ENCODE results near the gene VPS45.
A peak's percentile ranks its signal among the peaks of the same experiment; 100 is the strongest.

The VPS45 gene

DNA sequence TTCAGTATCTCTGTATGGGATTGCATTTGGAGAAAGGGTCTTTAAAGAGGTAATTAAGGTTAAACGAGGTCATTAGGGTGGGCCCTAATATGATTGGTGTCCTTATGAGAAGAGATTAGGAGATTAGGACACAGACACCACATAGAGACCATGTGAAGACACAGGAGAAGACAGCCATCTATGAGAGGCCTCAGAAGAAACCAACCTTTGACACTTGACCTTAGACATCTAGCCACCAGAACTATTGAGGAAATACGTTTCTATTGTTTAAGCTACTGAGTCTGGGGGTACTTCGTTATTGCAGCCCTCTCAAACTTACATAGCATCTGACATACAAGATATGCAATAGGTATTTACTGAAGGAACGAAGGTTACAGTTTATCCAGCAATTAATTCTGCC lies 7.3 kb upstream of the VPS45 start:
- TF ChIP-seq ISL1 (CRISPR knock-in tag; IDR thresholded peaks at IDR 0.05) (no peak), TOX (CRISPR knock-in tag; IDR thresholded peaks at IDR 0.05; ENCODE audit: borderline replicate concordance) (no peak), SNAI2 (CRISPR knock-in tag; IDR thresholded peaks at IDR 0.05) (no peak), ZNF70 (CRISPR knock-in tag; IDR thresholded peaks at IDR 0.05) (no peak), ZFP3 (CRISPR knock-in tag; IDR thresholded peaks at IDR 0.05) (no peak), ARNTL (CRISPR knock-in tag; IDR thresholded peaks at IDR 0.05; ENCODE audit: borderline replicate concordance, low read depth) (no peak), PPARA (CRISPR knock-in tag; IDR thresholded peaks at IDR 0.05; ENCODE audit: borderline replicate concordance) (no peak), TCF4 (CRISPR knock-in tag; IDR thresholded peaks at IDR 0.05; ENCODE audit: borderline replicate concordance) (no peak), ZNF565 (CRISPR knock-in tag; conservative IDR thresholded peaks at IDR 0.05; ENCODE audit: low read depth) (no peak), CSDC2 (CRISPR knock-in tag; IDR thresholded peaks at IDR 0.05) (no peak), ZFP30 (CRISPR knock-in tag; IDR thresholded peaks at IDR 0.05) (no peak), OSR1 (CRISPR knock-in tag; IDR thresholded peaks at IDR 0.05) (no peak)
- TF ChIP-seq, protein P1, sequence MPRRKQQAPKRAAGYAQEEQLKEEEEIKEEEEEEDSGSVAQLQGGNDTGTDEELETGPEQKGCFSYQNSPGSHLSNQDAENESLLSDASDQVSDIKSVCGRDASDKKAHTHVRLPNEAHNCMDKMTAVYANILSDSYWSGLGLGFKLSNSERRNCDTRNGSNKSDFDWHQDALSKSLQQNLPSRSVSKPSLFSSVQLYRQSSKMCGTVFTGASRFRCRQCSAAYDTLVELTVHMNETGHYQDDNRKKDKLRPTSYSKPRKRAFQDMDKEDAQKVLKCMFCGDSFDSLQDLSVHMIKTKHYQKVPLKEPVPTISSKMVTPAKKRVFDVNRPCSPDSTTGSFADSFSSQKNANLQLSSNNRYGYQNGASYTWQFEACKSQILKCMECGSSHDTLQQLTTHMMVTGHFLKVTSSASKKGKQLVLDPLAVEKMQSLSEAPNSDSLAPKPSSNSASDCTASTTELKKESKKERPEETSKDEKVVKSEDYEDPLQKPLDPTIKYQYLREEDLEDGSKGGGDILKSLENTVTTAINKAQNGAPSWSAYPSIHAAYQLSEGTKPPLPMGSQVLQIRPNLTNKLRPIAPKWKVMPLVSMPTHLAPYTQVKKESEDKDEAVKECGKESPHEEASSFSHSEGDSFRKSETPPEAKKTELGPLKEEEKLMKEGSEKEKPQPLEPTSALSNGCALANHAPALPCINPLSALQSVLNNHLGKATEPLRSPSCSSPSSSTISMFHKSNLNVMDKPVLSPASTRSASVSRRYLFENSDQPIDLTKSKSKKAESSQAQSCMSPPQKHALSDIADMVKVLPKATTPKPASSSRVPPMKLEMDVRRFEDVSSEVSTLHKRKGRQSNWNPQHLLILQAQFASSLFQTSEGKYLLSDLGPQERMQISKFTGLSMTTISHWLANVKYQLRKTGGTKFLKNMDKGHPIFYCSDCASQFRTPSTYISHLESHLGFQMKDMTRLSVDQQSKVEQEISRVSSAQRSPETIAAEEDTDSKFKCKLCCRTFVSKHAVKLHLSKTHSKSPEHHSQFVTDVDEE (CRISPR knock-in tag; IDR thresholded peaks at IDR 0.05): no peak
- TF ChIP-seq, protein P2, sequence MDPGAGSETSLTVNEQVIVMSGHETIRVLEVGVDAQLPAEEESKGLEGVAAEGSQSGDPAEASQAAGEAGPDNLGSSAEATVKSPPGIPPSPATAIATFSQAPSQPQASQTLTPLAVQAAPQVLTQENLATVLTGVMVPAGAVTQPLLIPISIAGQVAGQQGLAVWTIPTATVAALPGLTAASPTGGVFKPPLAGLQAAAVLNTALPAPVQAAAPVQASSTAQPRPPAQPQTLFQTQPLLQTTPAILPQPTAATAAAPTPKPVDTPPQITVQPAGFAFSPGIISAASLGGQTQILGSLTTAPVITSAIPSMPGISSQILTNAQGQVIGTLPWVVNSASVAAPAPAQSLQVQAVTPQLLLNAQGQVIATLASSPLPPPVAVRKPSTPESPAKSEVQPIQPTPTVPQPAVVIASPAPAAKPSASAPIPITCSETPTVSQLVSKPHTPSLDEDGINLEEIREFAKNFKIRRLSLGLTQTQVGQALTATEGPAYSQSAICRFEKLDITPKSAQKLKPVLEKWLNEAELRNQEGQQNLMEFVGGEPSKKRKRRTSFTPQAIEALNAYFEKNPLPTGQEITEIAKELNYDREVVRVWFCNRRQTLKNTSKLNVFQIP (CRISPR knock-in tag; IDR thresholded peaks at IDR 0.05; ENCODE audit: borderline replicate concordance, low read depth): no peak
- TF ChIP-seq, protein P3, sequence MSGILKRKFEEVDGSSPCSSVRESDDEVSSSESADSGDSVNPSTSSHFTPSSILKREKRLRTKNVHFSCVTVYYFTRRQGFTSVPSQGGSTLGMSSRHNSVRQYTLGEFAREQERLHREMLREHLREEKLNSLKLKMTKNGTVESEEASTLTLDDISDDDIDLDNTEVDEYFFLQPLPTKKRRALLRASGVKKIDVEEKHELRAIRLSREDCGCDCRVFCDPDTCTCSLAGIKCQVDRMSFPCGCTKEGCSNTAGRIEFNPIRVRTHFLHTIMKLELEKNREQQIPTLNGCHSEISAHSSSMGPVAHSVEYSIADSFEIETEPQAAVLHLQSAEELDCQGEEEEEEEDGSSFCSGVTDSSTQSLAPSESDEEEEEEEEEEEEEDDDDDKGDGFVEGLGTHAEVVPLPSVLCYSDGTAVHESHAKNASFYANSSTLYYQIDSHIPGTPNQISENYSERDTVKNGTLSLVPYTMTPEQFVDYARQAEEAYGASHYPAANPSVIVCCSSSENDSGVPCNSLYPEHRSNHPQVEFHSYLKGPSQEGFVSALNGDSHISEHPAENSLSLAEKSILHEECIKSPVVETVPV (CRISPR knock-in tag; IDR thresholded peaks at IDR 0.05): no peak
- ATAC-seq: no peak

DNA sequence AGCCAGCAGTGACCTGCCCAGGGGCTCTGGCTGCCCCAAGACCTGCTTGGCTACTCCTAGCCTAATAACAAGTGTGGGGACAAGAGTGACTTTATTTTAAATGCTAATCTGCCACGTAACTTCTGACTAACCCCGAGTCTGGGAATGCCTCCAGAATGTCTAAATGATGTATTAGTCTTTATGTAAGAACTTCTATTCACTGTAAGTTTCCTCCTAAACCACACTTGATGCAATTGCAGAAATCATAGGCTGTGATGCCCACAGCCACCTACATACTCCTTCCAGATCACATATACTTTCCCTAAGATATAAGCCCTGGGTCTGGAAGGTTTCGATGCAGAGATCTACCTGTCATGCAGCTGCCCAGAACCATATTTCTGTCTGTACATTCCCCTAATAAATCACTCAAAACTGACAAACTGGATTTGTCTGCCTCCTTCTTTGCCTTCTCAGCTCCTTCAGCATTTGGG lies 5.9 kb upstream of the VPS45 start:
- peak; percentile 90 for ATAC-seq
- no peak for TF ChIP-seq ZFP3 (CRISPR knock-in tag; IDR thresholded peaks at IDR 0.05)
- TF ChIP-seq ZNF8 (CRISPR knock-in tag; IDR thresholded peaks at IDR 0.05): no peak
- TF ChIP-seq ZNF70 (CRISPR knock-in tag; IDR thresholded peaks at IDR 0.05): no peak
- TF ChIP-seq RARB (CRISPR knock-in tag; IDR thresholded peaks at IDR 0.05): no peak; the same call in 1 of the 2 replicates
- TF ChIP-seq ARNTL (CRISPR knock-in tag; IDR thresholded peaks at IDR 0.05; ENCODE audit: borderline replicate concordance, low read depth): no peak
- TF ChIP-seq BACH2 (CRISPR knock-in tag; IDR thresholded peaks at IDR 0.05; ENCODE audit: borderline replicate concordance): no peak
- TF ChIP-seq ISL1 (CRISPR knock-in tag; IDR thresholded peaks at IDR 0.05): no peak

DNA sequence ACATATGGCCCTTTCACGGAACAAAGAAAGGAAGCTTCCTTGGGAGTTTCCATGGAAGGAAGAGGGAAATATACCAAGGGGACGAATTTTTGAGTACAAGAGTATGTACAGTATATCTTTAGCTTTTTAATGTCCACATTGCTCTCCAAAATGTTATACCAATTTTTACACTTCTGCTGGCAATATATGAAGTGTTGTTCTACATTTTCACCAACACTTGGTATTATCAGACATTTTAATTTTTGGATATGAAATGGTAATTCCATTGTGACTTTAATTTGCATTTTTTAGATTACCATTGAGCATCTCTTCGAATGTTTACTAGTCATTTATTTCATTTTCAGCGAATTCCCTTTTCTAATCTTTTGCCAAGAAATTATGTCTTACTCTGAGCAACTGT lies 5.5 kb upstream of the VPS45 start:
- ATAC-seq: peak; percentile 5; the same call in 2 of the 3 replicates
- TF ChIP-seq ESRRG (CRISPR knock-in tag; IDR thresholded peaks at IDR 0.05) (no peak), OSR1 (CRISPR knock-in tag; IDR thresholded peaks at IDR 0.05) (no peak), ZNF565 (CRISPR knock-in tag; conservative IDR thresholded peaks at IDR 0.05; ENCODE audit: low read depth) (no peak), BACH2 (CRISPR knock-in tag; IDR thresholded peaks at IDR 0.05; ENCODE audit: borderline replicate concordance) (no peak), TOX (CRISPR knock-in tag; IDR thresholded peaks at IDR 0.05; ENCODE audit: borderline replicate concordance) (no peak), PPARA (CRISPR knock-in tag; IDR thresholded peaks at IDR 0.05; ENCODE audit: borderline replicate concordance) (no peak)
- TF ChIP-seq, protein P2 (CRISPR knock-in tag; IDR thresholded peaks at IDR 0.05; ENCODE audit: borderline replicate concordance, low read depth): no peak
- TF ChIP-seq, protein P1 (CRISPR knock-in tag; IDR thresholded peaks at IDR 0.05): no peak
- TF ChIP-seq, protein P4, sequence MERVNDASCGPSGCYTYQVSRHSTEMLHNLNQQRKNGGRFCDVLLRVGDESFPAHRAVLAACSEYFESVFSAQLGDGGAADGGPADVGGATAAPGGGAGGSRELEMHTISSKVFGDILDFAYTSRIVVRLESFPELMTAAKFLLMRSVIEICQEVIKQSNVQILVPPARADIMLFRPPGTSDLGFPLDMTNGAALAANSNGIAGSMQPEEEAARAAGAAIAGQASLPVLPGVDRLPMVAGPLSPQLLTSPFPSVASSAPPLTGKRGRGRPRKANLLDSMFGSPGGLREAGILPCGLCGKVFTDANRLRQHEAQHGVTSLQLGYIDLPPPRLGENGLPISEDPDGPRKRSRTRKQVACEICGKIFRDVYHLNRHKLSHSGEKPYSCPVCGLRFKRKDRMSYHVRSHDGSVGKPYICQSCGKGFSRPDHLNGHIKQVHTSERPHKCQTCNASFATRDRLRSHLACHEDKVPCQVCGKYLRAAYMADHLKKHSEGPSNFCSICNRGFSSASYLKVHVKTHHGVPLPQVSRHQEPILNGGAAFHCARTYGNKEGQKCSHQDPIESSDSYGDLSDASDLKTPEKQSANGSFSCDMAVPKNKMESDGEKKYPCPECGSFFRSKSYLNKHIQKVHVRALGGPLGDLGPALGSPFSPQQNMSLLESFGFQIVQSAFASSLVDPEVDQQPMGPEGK (CRISPR knock-in tag; IDR thresholded peaks at IDR 0.05; ENCODE audit: borderline replicate concordance): no peak
- TF ChIP-seq, protein P5, sequence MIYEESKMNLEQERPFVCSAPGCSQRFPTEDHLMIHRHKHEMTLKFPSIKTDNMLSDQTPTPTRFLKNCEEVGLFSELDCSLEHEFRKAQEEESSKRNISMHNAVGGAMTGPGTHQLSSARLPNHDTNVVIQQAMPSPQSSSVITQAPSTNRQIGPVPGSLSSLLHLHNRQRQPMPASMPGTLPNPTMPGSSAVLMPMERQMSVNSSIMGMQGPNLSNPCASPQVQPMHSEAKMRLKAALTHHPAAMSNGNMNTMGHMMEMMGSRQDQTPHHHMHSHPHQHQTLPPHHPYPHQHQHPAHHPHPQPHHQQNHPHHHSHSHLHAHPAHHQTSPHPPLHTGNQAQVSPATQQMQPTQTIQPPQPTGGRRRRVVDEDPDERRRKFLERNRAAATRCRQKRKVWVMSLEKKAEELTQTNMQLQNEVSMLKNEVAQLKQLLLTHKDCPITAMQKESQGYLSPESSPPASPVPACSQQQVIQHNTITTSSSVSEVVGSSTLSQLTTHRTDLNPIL (CRISPR knock-in tag; IDR thresholded peaks at IDR 0.05; ENCODE audit: low read depth): no peak

Measured in SK-N-SH treated with all-trans-retinoic acid at 6 μM for 48 hours (cell line).